Subcutaneous abdominal adipose tissue (tissue), 5 donors: ENCODE results near the gene SLC46A1.

Source experiments
- H3K27ac ChIP-seq: one replicate; pipeline ENCODE4 v1.7.0; 2013; ENCODE audit warnings: low read depth, mild to moderate bottlenecking, inconsistent platforms, low read length, moderate library complexity
- H3K27me3 ChIP-seq, 5 donors: one replicate each; pipeline ENCODE4 v1.7.0; 2013; ENCODE audit warnings: low read length in 5 of 5, inconsistent platforms in 1 of 5; ENCODE audit not compliant: control insufficient read depth in 5 of 5, insufficient read depth in 4 of 5
- H3K36me3 ChIP-seq, 5 donors: one replicate each; pipeline ENCODE4 v1.7.0; 2013; ENCODE audit warnings: low read length in 5 of 5; ENCODE audit not compliant: control insufficient read depth in 5 of 5, insufficient read depth in 5 of 5
- H3K4me1 ChIP-seq, 5 donors: one replicate each; pipeline ENCODE4 v1.7.0; 2013; ENCODE audit warnings: low read length in 5 of 5, mild to moderate bottlenecking in 3 of 5, moderate library complexity in 1 of 5; ENCODE audit not compliant: control insufficient read depth in 5 of 5, insufficient read depth in 5 of 5
- H3K4me3 ChIP-seq, 5 donors: one replicate each; pipeline ENCODE4 v1.7.0; 2013; ENCODE audit warnings: low read length in 5 of 5, low read depth in 1 of 5
- H3K9ac ChIP-seq, 5 donors: one replicate each; pipeline ENCODE4 v1.7.0; 2013; ENCODE audit warnings: low read length in 5 of 5, mild to moderate bottlenecking in 4 of 5, moderate library complexity in 3 of 5
- H3K9me3 ChIP-seq, 5 donors: one replicate each; pipeline ENCODE4 v1.7.0; 2013; ENCODE audit warnings: low read length in 5 of 5; ENCODE audit not compliant: control insufficient read depth in 5 of 5
- donor health status: healthy.
- donor health status: healthy.
- donor health status: healthy.
- donor health status: healthy.
- donor health status: healthy.

The SLC46A1 gene

DNA sequence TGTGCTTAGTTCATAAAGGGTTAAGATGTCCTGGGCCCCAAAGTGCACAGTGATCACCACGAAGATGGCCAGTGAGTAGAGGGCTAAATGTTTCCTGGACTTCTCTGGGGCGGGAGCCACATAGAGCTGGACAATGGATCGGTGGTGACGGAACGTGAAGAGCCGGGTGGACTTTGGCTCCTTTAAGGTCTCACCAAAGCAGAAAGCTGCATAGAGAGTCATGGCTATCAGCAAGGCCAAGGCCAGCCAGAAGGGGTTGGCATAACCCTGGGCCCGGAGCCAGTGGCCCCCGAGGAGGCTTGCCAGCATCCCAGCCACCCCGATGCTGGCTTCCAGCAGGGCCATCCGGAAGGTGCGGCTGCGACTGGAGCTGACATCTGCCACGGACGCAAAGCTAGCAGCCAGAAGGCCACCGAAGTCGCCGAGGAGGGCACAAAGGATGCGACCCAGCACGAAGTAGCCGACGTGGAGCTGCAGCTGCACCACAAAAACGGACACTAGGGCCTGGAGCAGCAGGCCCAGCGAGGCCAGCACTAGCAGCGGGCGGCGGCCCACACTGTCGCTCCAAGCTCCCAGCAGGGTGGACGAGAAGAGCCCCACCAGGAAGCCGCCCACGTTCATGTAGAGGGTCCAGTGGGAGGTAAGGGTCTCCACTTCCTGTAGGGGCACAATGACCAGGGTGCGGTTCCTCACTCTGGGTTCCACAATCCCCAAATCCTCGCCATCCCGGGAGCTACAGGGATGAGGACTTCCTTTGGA, 1.0 kb downstream of the SLC46A1 start:
- Histone ChIP-seq H3K27ac (peak overlapping the region; percentile 16), H3K9me3 (no peaks in the 10 kb centered on the region), H3K9ac (peak overlapping the region in 4 of 5 donors; percentile 32 to 81 (median 52)), H3K27me3 (no peaks in the 10 kb centered on the region), H3K4me3 (peak overlapping the region; percentile 74 to 89 (median 85)), H3K4me1 (peaks cover 5 to 54% (median 28%) of the 10 kb centered on the region in 5 donors), H3K36me3 (peaks cover 3 to 31% (median 19%) of the 10 kb centered on the region in 5 donors)

DNA sequence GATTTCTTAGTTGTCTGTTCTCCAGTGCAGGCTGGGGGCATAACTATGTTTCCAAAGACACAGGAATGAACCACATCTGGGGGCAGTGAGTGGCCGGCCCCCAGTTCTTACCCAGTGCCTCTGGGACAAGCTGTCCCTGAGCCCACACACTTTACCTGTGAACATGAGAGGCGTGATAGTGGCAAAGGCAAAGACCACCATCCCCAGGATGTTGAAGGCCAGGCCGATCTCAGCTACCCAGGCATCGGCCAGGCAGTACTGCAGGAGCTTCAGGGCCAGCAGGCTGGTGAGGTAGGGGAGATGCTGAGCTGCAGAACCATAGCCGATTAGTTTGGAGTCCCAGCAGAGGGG, 1.6 kb downstream of the SLC46A1 start:
- Histone ChIP-seq H3K9ac (peak overlapping the region in 2 of 5 donors; percentile 36 to 68), H3K4me3 (peak overlapping the region in 3 of 5 donors; percentile 5 to 85 (median 81))

DNA sequence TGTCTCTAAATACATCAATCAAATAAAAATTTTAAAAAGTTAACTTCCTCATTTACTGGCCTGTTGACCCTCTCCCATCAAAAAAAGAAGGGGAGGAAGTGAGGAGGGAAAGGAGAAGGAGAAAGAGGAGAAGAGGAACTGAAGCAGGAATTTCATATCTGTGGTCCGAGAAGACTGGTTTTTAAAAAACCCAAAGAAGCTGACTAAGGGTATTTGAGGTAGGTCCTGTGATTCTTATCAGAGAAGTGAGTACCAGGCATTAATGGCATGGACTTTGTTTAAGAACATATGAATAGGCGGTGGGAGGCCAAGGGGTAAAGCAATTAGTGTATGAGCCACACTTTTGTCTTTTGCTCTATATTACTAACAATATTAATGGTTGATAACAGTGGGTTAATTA, 2.0 kb downstream of the SLC46A1 start:
- H3K4me1 ChIP-seq, result peaks cover 6 to 59% (median 33%) of the 10 kb centered on the region in 5 donors

More for the DNA sequence above, 1.6 kb downstream of the SLC46A1 start:
- Histone ChIP-seq H3K27ac (no peak overlapping the region), H3K4me1 (peaks cover 5 to 55% (median 28%) of the 10 kb centered on the region in 5 donors), H3K27me3 (no peaks in the 10 kb centered on the region), H3K36me3 (peaks cover 3 to 34% (median 20%) of the 10 kb centered on the region in 5 donors), H3K9me3 (no peaks in the 10 kb centered on the region)

DNA sequence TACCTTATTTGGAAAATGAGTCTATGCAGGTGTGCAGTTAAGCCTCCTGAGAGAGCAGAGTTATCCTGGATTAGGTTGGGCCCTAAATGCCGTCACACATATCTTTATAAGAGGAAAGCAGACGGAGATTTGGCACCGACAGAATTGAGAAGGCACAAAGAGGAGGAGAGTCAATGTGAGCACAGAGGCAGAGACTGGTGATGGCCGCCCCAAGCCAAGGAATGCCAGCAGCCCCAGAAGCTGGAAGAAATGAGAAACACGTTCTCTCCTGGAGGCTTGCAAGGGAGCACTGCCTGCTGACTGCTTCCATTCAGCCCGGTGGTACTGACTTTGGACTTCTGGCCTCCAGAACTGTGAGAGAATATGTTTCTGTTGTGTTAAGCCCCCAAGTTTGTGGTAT, 3.2 kb downstream of the SLC46A1 start:
- Histone ChIP-seq H3K9me3 (no peaks in the 10 kb centered on the region), H3K36me3 (peaks cover 3 to 41% (median 27%) of the 10 kb centered on the region in 5 donors), H3K27ac (no peak overlapping the region), H3K27me3 (no peaks in the 10 kb centered on the region), H3K9ac (peak overlapping the region in 1 of 5 donors; percentile 39), H3K4me1 (peaks cover 11 to 71% (median 44%) of the 10 kb centered on the region in 5 donors), H3K4me3 (no peak overlapping the region)

More for the DNA sequence above, 2.0 kb downstream of the SLC46A1 start:
- peaks cover 3 to 38% (median 24%) of the 10 kb centered on the region in 5 donors for H3K36me3 ChIP-seq
- H3K27me3 ChIP-seq, result no peaks in the 10 kb centered on the region
- H3K9ac ChIP-seq, result peak overlapping the region in 1 of 5 donors; percentile 26
- no peak overlapping the region for H3K4me3 ChIP-seq
- H3K27ac ChIP-seq, result no peak overlapping the region
- no peaks in the 10 kb centered on the region for H3K9me3 ChIP-seq

DNA sequence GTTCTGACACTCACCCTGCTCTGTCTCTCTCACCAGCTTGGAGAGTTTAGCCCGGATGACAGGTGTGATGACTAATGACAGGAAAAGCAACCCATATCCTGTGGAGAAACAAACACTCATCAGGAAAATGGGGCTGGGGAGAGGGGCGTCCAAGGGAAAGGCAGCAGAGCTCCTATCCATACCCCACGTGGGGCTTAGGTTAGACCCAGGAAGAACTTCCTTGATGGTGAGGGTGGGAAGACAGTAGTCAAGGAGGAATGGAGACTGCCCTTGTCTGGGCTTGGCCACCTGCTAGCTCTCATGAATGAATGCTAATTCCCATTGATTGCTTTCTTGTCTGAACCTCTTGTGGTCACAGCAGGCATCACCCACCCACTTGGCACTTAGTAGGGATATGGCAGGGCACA, 3.8 kb downstream of the SLC46A1 start:
- Histone ChIP-seq H3K27ac (no peak overlapping the region), H3K9ac (no peak overlapping the region), H3K9me3 (no peaks in the 10 kb centered on the region), H3K36me3 (peaks cover 3 to 46% (median 29%) of the 10 kb centered on the region in 5 donors), H3K4me3 (no peak overlapping the region), H3K4me1 (peaks cover 11 to 77% (median 49%) of the 10 kb centered on the region in 5 donors), H3K27me3 (no peaks in the 10 kb centered on the region)

DNA sequence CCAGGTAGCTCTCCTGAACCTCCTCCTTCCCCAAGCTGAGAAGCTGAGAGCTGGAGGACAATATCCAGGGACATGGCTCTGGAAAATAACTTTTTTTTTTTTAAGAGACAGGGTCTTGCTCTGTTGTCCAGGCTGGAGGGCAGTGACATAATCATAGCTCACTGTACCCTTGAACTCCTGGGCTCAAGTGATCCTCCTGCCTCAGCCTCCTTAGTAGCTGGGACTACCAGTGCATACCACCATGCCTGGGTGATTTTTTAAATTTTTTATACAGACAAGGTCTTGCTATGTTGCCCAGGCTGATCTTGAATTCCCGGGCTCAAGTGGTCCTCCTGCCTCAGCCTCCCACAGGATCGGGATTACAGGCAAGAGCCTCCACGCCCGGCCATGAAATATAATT, 6.2 kb downstream of the SLC46A1 start:
- Histone ChIP-seq H3K4me3 (no peak overlapping the region), H3K4me1 (peaks cover 8 to 58% (median 40%) of the 10 kb centered on the region in 5 donors), H3K27ac (no peak overlapping the region), H3K9ac (peak overlapping the region in 1 of 5 donors; percentile 18), H3K9me3 (no peaks in the 10 kb centered on the region), H3K36me3 (peaks cover 3 to 57% (median 35%) of the 10 kb centered on the region in 5 donors), H3K27me3 (no peaks in the 10 kb centered on the region)

DNA sequence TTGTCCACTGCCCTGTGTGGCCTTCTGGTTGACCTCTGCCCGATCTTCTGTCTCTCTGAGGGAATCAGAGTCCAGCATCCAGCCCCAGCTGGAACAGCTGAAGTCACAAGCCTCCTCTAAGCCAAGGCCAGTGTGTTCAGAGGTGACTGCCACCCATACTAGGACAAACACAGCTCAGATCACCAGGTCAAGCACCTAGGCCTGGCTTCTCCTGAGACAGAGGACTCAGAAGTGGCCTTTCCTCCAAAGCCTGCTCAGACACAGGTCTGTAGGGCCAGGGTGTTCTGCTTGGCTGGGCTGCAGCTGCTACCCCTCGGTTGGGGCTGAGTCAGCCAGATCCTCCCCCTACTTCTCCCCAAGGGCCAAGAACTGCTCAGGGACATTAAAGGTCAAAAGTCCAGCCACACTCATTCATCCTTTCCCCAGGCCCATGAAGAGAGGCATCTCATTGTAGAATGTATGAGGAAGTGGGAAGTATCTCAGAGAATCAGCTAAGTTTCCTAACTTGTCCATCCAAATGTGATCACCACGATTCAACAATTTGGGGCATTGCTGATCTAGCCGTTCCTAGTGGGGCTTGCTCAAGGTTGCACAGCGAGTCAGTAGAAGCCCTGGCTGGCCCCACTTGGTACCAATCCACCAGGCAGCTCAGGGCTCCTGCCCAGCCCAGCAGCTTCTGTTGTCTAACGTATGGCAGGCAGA, 7.6 kb downstream of the SLC46A1 start:
- Histone ChIP-seq H3K27me3 (no peaks in the 10 kb centered on the region), H3K4me1 (peaks cover 8 to 47% (median 33%) of the 10 kb centered on the region in 5 donors), H3K4me3 (no peak overlapping the region), H3K27ac (no peak overlapping the region), H3K9me3 (no peaks in the 10 kb centered on the region), H3K9ac (peak overlapping the region in 2 of 5 donors; percentile 4 to 36), H3K36me3 (peaks cover 3 to 57% (median 35%) of the 10 kb centered on the region in 5 donors)

DNA sequence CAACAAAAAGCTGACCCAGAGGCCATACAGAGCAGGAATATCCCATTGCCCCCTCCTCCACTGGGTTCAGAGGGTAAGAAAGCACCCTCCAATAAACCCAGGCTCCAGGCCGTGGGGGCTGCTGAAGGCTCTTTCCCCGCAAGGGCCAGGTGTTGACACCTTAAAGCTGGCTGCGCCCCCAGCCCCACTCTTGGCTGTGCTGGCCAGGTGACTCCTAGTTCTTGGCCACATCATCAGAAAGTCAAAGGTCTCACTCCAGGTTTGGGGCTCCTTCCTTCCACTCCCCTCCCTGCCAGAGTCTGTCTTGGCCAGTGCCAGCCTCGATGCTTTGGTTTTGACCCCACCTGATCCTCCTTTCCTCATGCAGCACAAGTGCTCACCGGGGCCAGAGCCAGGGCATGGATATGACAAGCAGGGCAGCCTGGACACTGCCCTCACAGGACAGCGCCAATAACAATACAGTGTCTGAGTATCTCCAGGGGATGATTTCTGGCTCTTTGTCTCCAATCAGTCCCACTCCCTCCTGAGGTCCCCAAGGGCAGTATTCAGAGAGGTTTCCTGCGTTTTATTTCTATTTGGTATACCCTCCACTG, 8.2 kb downstream of the SLC46A1 start:
- Histone ChIP-seq H3K27ac (peak overlapping the region; percentile 46), H3K4me3 (no peak overlapping the region), H3K4me1 (peaks cover 8 to 41% (median 31%) of the 10 kb centered on the region in 5 donors), H3K27me3 (no peaks in the 10 kb centered on the region), H3K36me3 (peaks cover 3 to 55% (median 34%) of the 10 kb centered on the region in 5 donors), H3K9me3 (no peaks in the 10 kb centered on the region), H3K9ac (peak overlapping the region in 2 of 5 donors; percentile 4 to 36)

DNA sequence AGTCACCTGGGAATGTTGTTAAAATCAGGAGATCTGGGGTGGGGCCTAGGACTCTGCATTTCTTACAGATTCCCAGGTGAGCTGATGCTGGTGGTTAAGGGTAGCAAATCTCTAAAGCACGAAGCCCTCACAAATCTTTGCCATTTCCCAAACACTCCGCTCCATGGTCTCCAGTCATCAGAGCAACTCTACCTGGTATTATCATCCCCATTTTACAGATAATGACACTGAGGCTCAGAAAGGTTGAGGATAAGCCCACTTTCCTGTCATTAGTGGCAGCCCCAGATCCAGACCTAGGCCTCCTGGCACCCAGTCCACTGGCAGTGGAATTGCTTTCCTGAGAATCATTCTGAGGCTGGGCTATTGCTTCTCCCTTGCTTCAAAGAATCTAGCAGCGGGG, 8.7 kb downstream of the SLC46A1 start:
- peaks cover 7 to 36% (median 29%) of the 10 kb centered on the region in 5 donors for H3K4me1 ChIP-seq
- peaks cover 3 to 55% (median 31%) of the 10 kb centered on the region in 5 donors for H3K36me3 ChIP-seq
- H3K9me3 ChIP-seq, result no peaks in the 10 kb centered on the region
- H3K9ac ChIP-seq, result no peak overlapping the region
- no peak overlapping the region for H3K27ac ChIP-seq
- H3K4me3 ChIP-seq, result no peak overlapping the region
- no peaks in the 10 kb centered on the region for H3K27me3 ChIP-seq
